B cell (primary cell): ENCODE results near the gene PACSIN2.

Experiments
- EZH2 ChIP-seq: IDR thresholded peaks from 2 replicates; pipeline ENCODE4 v1.6.1; 2012; ENCODE audit warnings: borderline replicate concordance, low read depth, mild to moderate bottlenecking, moderate library complexity, low read length; ENCODE audit not compliant: insufficient read depth, poor library complexity, severe bottlenecking
- TF ChIP-seq, protein P1 (sequence below): fragments of 200-600 bp; IDR thresholded peaks from one replicate; pipeline ENCODE4 v1.8.0; 2022; ENCODE audit warnings: antibody characterized with exemption, mild to moderate bottlenecking

GRCh38 chr22:42920101-42920820, 94.7 kb downstream of the PACSIN2 start:
- TF ChIP-seq, protein P1, sequence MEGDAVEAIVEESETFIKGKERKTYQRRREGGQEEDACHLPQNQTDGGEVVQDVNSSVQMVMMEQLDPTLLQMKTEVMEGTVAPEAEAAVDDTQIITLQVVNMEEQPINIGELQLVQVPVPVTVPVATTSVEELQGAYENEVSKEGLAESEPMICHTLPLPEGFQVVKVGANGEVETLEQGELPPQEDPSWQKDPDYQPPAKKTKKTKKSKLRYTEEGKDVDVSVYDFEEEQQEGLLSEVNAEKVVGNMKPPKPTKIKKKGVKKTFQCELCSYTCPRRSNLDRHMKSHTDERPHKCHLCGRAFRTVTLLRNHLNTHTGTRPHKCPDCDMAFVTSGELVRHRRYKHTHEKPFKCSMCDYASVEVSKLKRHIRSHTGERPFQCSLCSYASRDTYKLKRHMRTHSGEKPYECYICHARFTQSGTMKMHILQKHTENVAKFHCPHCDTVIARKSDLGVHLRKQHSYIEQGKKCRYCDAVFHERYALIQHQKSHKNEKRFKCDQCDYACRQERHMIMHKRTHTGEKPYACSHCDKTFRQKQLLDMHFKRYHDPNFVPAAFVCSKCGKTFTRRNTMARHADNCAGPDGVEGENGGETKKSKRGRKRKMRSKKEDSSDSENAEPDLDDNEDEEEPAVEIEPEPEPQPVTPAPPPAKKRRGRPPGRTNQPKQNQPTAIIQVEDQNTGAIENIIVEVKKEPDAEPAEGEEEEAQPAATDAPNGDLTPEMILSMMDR = no peak
- no peak for TF ChIP-seq EZH2
